ENCODE measurements around the gene MYO19. TPM values are rescaled to one million over a fixed set of nuclear protein-coding genes. Genes with fewer than 3 reads are reported as not detected.
"Not testable (repeated sequence)": the region's sequence is repeated elsewhere in the genome, so short reads cannot be mapped to it uniquely, and the experiment has no call there.

The MYO19 gene
- polyA plus RNA-seq, 4 donors: 26.1 to 61.1 (median 41.0) TPM

DNA sequence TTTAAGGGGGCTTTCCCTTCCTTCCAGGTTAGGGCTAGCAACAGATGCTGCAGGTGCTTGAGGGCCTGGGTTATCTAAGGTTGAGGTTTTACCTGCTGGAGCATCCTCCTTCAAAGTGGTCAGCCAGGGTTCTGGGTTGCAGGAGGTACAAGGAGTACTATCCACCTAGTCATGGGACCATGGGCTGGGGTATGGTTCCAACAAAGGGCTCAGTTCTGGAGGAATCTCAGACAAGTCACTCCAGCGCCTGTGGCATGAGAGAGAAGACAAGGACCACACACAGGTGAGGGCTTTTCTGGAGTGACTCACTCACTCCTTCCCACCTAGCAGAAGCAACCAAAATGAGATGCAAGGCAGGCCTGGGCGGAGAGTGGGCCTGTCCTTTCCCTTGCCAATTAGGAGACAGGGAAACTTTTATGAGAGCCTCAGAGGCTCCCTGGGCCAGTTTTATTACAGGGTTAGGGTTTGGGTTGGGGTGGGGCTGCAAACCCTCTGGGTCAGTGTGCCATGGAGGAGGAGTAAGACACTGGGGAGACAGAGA is 2.2 kb downstream of the MYO19 start:
- no peak for DNase-seq (ENCODE audit: low read depth in 4 of 4, low spot score in 3 of 4)

DNA sequence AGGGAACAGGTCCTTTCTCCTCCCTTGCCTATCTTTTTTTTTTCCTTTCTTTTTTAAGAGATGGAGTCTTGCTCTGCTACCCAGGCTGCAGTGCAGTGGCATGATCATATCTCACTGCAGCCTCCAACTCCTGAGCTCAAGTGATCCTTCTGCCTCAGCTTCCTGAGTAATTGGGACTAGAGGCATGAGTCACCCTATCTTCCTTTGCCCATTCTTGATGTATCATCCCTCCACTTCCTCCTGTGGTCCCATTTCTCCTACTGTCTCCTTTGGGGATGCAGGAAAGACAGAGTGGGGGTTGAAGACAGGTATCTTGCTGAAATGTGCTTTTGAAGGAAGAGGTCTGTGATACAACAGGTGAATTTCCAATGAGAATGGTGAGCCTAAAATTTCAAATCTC is 5.5 kb downstream of the MYO19 start:
- no peak for DNase-seq (ENCODE audit: low read depth in 4 of 4, low spot score in 3 of 4)

DNA sequence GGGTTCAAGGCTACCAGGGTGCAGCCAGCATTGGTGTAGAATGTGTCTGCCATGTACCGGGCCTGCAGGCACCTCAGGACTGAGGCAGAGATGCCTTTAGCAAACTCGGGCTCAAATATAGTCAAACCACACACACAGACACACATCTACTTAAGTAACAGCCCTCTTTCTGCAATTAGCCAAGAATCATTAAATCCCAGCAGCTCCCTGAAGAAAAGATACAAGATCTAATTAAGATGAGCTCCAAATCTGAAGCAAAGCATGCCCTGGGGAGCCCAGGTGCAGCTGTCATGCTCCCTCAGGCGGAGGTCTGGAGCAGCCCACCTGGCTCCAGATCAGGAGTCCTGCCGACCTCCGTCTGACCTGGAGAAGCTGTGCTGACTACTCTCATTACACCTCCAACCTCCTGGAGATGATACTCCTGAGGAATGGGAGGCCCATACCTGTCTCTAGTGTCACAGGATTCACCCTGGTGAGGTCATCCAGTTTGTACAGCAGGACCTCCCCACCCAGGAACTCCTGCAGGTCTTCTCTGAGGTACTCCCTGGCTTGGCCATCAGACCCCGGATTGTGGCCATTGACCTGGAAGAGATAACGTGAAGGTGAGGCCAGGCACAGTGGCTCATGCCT is 6.9 kb downstream of the MYO19 start:
- DNase-seq (ENCODE audit: low read depth in 4 of 4, low spot score in 3 of 4): no peak

DNA sequence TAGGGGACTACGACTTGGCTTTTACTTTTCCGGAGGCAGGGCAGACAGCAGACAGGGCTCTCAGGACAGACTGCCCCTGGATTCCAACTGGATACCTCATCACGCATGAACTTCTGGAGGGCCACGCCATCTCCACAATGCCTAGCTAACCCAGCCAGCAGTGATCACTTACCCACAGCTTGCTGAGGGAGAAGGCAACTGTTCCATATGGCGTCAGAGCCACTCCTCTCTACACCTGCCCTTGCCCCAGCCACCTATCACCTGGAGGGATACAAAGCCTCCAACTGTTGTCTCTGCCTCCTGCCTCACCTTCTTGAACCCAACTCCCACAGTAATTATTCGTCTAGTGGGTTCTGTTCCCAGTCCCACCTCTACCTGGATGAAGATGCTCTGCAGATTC is 8.8 kb downstream of the MYO19 start:
- no peak for DNase-seq (ENCODE audit: low read depth in 4 of 4, low spot score in 3 of 4)

DNA sequence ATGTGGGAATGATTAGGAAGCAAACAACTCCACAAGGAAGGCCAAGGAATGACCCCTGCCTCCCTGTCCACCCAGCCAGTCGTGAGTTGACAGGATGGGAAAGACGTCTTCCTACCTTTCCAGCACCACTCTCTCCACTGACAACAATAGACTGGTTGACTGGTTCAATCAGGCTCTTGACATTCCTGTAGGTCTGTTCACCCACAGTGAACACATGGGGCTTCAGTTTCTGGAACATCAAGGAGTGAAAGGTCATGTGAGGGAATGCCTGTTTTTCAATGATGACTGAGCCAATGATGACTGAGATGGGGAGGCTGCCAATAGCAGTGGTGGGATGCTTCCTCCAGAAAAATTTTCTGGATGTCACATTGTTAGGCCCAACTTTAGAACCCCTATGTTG is 9.6 kb downstream of the MYO19 start:
- DNase-seq (ENCODE audit: low read depth in 4 of 4, low spot score in 3 of 4): no peak

DNA sequence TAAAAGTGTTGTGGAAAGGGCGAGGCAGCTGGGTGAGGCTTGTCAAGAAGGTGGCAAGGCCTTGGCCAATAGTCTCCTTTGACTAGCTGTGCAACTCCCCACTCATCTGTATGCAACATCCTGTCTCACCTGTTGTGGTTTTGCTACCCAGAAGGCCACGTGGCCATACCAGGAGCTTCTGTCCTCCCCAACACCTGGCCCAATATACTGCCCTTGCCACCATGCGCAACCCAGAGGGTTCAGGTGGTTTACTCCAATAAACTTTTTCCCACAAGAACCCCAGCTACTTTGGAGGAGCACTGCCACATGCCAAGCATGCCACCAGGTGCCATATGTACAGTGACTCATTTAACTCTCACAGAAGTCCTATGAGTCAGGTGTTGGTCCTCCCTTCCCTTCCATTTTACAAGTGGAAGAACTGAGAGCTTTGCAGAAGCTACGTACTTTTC is 10.2 kb downstream of the MYO19 start:
- DNase-seq (ENCODE audit: low read depth in 4 of 4, low spot score in 3 of 4): no peak

DNA sequence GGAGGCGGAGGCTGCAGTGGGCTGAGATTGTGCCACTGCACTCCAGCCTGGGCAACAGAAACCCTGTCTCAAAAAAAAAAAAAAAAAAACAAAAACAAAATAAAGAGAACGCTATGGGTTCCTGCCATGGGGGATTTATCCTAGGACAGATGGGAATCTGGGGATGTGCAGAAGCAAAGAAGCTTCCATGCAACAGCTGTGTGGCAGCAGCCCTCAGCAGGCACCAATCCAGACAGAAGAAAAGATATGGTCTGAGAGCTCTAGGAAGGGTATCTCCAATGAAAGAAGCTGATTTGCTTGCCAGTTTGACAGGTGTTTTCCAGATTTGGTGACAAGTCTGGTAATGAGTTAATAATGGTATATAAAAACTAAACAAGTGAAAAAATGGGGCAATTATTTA is 11.6 kb downstream of the MYO19 start:
- no peak for DNase-seq (ENCODE audit: low read depth in 4 of 4, low spot score in 3 of 4)

DNA sequence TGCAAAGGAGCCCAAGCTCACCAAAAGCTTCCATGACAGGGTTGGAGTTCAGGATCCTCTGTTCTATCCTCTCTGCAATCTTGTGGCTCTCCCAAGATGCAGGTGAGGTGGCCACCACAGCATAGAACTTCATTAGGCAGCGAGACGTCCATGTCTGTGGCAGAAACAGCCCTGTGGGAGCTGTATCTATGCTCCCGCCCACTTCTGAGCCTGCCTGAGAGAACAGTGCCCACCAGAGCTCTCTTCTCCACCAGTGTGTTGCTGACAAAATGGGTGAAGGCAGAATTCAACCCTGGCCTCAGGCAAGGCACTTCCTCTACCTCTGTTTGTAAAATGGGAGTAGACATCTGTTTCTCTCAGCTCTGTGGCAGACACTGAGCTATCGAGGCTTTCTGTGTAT is 18.8 kb downstream of the MYO19 start:
- DNase-seq (ENCODE audit: low read depth in 4 of 4, low spot score in 3 of 4): no peak

DNA sequence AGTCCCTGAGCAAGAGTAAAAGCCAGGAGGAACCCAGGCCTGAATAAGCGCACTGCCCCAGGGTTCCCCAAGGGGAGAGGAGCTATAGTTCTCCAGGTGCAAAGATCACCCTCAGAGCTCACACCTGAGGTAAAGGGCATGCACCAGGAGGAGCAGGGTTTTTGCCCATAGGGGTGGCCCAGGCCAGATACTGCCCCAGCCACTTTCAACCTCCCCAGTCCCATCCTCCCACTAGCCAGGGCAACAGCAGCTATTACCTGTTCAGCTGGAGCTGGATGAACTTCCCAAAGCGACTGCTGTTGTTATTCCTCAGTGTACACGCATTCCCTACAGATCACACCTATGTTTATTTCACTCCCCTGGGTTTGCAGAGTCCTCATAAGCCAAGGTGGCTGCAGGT is 19.8 kb downstream of the MYO19 start:
- DNase-seq (ENCODE audit: low read depth in 4 of 4, low spot score in 3 of 4): no peak

DNA sequence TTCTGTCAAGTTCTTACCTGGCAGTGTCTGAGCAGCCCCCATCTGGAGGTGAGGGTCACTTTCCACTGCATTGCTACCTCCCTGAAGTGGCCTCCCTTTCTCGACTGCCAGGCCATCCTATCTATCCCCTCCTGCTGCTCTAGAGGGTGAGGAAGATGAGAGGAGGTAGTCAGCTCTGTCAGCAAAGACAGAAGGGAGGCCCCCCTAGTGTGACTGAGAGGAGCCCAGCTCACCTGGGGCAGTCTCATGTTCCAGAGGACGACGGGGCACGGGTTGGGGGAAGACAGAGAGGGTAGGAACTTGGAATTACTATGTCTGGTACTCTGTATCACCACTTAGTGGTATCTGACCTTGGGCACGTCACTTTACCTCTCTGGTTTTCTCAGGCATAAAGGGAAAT is 22.0 kb downstream of the MYO19 start:
- no peak for DNase-seq (ENCODE audit: low read depth in 4 of 4, low spot score in 3 of 4)

DNA sequence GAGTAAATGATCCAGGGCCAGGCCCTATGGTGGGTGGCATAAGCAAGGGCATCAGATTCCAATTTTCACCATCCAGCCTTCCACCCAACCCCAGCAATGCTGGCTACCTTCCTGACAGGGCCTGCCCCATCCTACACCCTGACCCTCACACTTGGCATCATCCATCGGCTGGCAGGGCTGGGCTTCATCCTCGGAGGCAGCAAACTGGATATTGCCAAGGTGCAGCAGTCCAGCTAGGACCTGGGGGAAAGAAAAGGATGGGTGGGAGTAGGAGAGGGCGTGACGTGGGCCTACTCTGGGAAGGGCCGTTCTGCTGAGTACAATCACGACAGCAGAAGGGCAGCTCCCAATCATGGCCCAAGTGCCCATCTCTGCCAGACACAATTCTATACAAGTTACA is 23.5 kb downstream of the MYO19 start:
- no peak for DNase-seq (ENCODE audit: low read depth in 4 of 4, low spot score in 3 of 4)

DNA sequence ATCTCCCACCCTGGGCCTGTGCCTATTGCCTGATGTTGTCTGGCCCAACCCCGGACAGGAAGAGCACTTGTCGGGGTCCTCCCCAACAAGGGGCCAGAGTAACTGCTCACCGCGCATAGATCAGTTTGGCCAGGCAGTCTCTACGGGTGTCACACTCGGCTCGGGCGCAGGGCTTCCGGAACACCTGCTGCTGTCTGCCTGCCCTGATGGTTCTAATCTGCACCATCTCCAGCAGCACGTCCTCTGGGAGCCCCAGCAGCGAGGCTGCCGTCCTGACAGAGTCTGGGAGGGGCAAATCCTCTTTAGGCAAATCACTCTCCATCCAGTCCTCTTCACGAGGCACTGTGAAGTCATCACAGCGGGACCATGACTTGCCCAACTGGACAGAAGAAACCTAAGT is 24.0 kb downstream of the MYO19 start:
- no peak for DNase-seq (ENCODE audit: low read depth in 4 of 4, low spot score in 3 of 4)

DNA sequence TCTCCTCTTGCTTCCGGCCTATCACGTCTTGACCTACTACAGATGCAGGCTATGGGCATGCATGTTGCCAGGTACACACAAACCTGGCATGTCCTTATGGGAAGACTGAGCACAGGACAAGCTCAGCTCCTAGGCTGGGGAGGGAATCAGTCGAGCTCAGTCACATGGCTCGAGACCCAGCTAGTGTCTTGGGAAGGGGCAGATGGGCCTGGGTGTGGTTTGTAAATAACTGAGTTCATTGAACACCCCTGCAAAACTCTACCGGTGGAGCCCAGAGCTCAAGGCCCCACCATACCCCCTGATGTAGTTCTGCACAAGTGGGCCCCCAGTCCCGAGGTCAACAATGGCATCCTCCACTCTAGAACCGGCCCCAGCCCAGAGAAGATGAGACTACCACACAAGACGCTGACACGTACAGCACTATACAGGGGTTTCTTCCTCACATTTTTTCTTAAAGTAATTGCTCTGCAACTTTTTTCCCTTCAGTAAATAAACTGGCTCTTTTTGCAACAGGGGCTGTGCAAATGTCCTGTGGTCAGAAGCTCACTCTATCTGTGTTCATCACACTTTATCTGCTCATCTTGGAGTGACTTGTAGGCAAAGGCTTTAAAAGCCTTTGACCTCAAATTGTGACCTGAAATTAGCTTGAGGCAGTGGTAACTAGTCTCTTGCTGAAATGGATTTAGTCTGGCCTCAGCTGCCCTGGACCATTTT is 25.2 kb downstream of the MYO19 start:
- DNase-seq (ENCODE audit: low read depth in 4 of 4, low spot score in 3 of 4): no peak

DNA sequence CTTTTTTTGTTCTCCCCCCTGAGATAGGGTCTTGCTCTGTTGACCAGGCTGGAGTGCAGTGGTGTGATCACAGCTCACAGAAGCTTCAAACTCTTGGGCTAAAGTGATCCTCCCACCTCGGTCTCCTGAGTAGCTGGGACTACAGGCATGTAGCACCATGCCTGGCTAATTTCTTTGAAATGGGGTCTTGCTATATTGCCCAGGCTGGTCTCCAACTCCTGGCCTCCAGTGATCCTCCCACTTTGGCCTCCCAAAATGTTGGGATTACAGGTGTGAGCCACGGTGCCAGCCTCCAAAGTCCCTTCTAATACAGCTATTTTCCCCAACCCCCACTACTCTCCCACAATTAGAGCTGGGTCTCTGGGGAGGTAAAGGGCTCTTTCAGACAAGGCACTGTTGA is 26.2 kb downstream of the MYO19 start:
- not testable (repeated sequence) for DNase-seq (ENCODE audit: low read depth in 4 of 4, low spot score in 3 of 4)

DNA sequence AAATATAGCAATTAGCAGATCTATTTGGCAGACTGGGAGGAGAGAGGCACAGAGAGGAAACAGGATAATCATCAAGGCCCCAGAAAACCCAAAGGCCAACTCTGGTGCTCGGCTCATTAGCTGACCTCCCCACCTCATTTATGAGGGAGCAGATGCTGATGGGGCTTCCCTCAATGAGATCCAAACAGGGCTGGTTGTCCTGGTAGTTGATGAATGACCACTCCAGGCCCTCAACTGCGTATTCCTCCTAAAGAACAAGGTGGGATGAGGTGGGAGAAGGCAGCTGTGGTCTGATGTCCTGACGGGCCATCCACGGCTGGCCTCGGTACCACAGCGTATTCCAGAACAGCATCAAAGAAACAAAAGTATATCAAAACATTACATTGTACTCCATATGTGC is 27.4 kb downstream of the MYO19 start:
- no peak for DNase-seq (ENCODE audit: low read depth in 4 of 4, low spot score in 3 of 4)

DNA sequence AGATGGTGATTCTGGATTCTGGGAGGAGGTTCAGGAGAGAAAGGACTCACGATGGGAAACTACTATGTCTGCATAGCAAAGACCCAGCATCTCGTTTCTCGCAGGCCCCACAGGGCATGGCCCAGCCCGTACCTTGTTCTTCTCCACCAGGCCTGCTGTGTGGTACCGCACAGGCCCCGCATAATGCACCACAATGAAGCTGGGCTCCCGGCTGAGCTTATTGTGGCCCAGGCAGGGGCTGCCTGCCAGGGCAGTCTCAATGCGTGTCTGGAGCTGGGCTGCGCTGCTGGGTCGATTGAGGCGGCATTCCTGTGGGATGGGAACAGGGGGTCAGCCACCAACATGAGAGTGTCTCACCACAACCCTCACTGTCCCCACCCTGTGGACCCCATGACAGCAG is 27.8 kb downstream of the MYO19 start:
- DNase-seq (ENCODE audit: low read depth in 4 of 4, low spot score in 3 of 4): no peak

DNA sequence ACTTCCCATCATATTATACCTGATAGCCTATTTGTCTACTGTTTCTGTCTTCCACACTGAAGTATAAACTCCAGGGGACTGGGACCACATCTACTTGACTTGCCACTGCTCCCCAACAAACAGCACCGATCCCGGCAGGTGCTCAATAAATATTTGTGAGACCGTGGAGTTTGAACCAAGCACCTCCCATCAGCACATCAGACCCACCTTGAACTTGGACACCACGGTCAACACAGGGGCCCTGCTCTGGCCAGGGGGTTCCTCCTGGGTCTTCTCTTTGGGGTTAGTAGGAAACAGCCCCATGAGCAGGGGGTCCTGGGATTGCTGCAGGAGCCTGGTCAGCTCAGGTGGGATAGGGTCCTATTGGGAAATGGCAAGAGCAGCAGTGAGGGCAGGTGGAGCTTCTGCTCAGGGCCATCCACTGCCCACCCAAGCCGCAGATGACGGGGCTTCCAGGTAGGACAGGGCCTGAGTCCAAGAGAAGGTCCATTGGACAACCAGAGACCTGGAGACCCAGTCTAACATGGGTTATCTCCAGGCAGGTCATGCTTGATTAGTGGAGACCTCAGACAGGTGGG is 28.3 kb downstream of the MYO19 start:
- no peak for DNase-seq (ENCODE audit: low read depth in 4 of 4, low spot score in 3 of 4)

DNA sequence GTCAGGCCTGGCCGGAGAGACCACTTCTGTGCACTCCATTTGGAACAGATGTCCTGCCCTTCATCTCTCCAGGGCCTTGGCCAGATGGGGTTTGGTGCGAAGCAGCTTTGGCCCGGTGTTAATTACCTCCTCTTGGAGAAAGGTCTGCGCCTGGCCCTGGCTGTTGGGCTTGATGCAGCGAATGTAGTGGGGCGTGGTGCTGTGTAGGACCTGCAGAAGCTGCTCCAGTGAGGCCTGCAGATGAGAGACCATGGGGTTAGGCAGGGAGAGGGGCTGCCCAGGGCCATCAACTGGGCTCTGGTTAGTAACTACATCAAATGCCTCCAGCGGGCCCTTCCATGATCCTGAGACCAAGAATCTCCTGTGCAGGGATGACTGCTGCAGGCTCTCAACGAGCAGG is 29.5 kb downstream of the MYO19 start:
- DNase-seq (ENCODE audit: low read depth in 4 of 4, low spot score in 3 of 4): no peak

DNA sequence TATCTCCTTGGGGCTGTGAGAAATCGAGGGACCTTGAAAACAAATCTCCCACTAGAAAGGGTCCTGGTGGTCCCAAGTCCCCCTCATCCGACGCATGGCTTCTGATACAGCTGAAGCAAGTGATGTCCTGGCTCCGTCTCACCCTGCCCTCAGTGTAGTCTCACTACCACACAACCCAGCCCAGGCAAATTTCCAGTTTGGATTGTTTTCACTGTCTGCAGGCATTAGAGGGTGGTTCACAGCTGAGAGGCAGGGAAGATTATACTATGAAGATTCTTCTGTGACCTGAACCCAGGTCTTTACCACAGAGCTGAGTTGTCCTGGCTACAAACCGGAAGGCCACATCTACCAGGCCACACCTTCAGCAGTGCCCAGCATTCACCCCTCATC is 30.5 kb downstream of the MYO19 start:
- no peak for DNase-seq (ENCODE audit: low read depth in 4 of 4, low spot score in 3 of 4)

DNA sequence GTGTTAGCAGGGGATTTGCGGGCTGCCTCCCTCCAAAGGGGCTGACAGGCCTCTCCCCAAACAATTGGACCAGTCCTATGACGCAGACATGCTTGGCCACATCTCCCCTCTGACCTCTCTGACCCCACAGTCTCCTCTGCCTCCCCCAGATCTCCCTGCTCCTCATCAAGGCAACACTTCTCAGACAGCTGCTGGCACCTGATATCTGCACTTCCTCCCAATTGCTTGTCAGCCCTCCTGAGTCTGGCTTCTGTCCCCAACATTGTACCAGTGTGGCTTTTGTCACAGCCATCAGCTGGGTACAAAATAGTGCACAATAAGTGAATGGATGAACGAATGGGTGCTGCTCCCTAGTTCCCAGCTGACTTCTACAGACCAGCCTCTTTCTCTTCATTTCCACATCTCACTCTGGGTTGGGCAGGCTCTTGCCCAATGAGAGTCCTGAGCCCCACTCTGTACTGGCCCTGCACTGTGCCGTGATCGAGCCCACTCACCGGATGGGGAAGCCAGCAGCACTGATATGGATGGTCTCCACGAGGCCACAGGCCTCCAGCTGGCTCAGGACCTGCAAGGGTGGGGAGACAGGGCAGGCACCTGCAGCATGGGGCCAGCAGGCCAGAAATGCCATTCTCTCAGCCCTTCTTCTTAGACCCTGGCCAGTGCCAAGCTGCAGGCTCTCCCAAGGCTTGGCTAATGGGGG is 31.1 kb downstream of the MYO19 start:
- no peak for DNase-seq (ENCODE audit: low read depth in 4 of 4, low spot score in 3 of 4)

DNA sequence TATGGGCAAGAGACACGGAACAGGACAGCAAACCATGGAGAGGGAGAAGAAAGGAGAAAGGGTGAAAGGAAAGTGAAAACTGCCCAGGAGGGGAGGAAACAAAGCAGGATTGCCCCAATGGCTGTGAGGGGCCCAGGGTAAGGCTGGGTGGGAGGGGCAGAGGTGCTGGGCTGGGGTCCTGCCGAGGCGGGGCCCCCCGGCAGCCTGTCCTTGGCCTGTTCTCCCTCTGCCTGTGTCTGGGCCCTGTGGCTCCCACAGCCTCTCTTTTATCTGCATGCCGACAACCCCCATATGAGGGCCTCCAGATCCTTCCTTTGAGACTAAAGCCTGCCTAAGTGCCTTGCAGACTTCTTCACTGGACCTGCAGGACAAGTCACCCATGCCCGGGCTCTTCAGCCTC is 32.7 kb downstream of the MYO19 start:
- DNase-seq (ENCODE audit: low read depth in 4 of 4, low spot score in 3 of 4): no peak

Measured in left renal pelvis (tissue), 4 donors.